GM23248 (cell line): ENCODE measurements around the gene TBC1D22A. TPM values are rescaled to one million over a fixed set of nuclear protein-coding genes. Genes with fewer than 3 reads are reported as not detected.

ENCODE experiments used
- DNase-seq: peaks from one replicate; pipeline ENCODE4 v3.0.0-alpha.2; 2015
- H2AFZ ChIP-seq: fragments of 200-600 bp; sonication (generic); 2 replicates; pipeline ENCODE4 v1.6.1; 2016; ENCODE audit warnings: antibody characterized with exemption
- H3F3A ChIP-seq: fragments of 200-600 bp; sonication (generic); 2 replicates; pipeline ENCODE4 v1.6.1; 2016; ENCODE audit warnings: mild to moderate bottlenecking, antibody characterized with exemption, mixed run types; ENCODE audit not compliant: insufficient read depth
- H3K27ac ChIP-seq: fragments of 200-600 bp; sonication (generic); 2 replicates; pipeline ENCODE4 v1.5.1; 2016; ENCODE audit warnings: mild to moderate bottlenecking
- H3K27me3 ChIP-seq: fragments of 200-600 bp; sonication (generic); replicated peaks from 2 replicates; pipeline ENCODE4 v1.6.1; 2016; ENCODE audit warnings: mild to moderate bottlenecking; ENCODE audit not compliant: insufficient read depth
- H3K36me3 ChIP-seq: fragments of 200-600 bp; sonication (generic); 2 replicates; pipeline ENCODE4 v1.6.1; 2016; ENCODE audit warnings: low read depth, mild to moderate bottlenecking
- H3K4me1 ChIP-seq: fragments of 200-600 bp; sonication (generic); 2 replicates; pipeline ENCODE4 v1.6.1; 2016; ENCODE audit warnings: mild to moderate bottlenecking; ENCODE audit not compliant: insufficient read depth
- H3K4me2 ChIP-seq: fragments of 200-600 bp; sonication (generic); one replicate; pipeline ENCODE4 v1.6.1; 2016; ENCODE audit warnings: mild to moderate bottlenecking; ENCODE audit not compliant: unreplicated experiment
- H3K4me3 ChIP-seq: fragments of 200-600 bp; sonication (generic); 2 replicates; pipeline ENCODE4 v1.5.1; 2016; ENCODE audit warnings: mild to moderate bottlenecking
- H3K79me2 ChIP-seq: fragments of 200-600 bp; sonication (generic); 2 replicates; pipeline ENCODE4 v1.6.1; 2016; ENCODE audit warnings: mild to moderate bottlenecking; ENCODE audit not compliant: insufficient read depth
- H3K9ac ChIP-seq: fragments of 200-600 bp; sonication (generic); 2 replicates; pipeline ENCODE4 v1.6.1; 2016; ENCODE audit warnings: mild to moderate bottlenecking
- H3K9me2 ChIP-seq: fragments of 200-600 bp; sonication (generic); 2 replicates; pipeline ENCODE4 v1.6.1; 2016; ENCODE audit warnings: mixed run types, mild to moderate bottlenecking, moderate library complexity; ENCODE audit not compliant: insufficient read depth
- H3K9me3 ChIP-seq: fragments of 200-600 bp; sonication (generic); one replicate; pipeline ENCODE4 v1.6.1; 2017; ENCODE audit warnings: low read depth
- H4K20me1 ChIP-seq: fragments of 200-600 bp; sonication (generic); 2 replicates; pipeline ENCODE4 v1.6.0; 2016; ENCODE audit not compliant: insufficient read depth
- EZH2 ChIP-seq: fragments of 200-600 bp; sonication (generic); IDR thresholded peaks from 2 replicates; pipeline ENCODE4 v1.6.1; 2018; ENCODE audit warnings: antibody characterized with exemption, mild to moderate bottlenecking; ENCODE audit not compliant: insufficient read depth, poor library complexity, severe bottlenecking
- EZH2phosphoT487 ChIP-seq: fragments of 200-600 bp; sonication (generic); IDR thresholded peaks from 2 replicates; pipeline ENCODE4 v1.6.1; 2018; ENCODE audit warnings: antibody characterized with exemption, moderate library complexity, mild to moderate bottlenecking, low read depth; ENCODE audit not compliant: insufficient read depth
- WGBS, 2 experiments: methylation state at CpG; one replicate each; pipeline ENCODE4 v1.1.6; 2015 to 2017; ENCODE audit warnings: low lambda C conversion rate in 2 of 2, low coverage in 1 of 2; ENCODE audit errors: missing lambda C conversion rate in 2 of 2; 5-methylcytosine and 5-hydroxymethylcytosine counted together
- in situ Hi-C: fragments of 300-500 bp; cut with MboI; formaldehyde crosslinking; loops from 2 replicates; pipeline ENCODE4 v1.15.0; 2020
- polyA plus RNA-seq: library from polyadenylated mRNA; unstranded; fragments of >200 nt; fragmentation: Nextera tagmentation; extraction: Ambion mirVana; gene quantifications from 2 replicates; pipeline ENCODE4 v1.2.1, GENCODE V29; 2016
- total RNA-seq: library from RNA; depleted of rRNA; stranded (reverse); fragments of >200 nt; shearing (Covaris generic); gene quantifications from 2 replicates; pipeline ENCODE4 v1.2.3, GENCODE V29; 2014

The TBC1D22A gene
- total and polyA plus RNA-seq, 2 experiments from 2014 or later = 12.3 to 16.9 TPM

DNA sequence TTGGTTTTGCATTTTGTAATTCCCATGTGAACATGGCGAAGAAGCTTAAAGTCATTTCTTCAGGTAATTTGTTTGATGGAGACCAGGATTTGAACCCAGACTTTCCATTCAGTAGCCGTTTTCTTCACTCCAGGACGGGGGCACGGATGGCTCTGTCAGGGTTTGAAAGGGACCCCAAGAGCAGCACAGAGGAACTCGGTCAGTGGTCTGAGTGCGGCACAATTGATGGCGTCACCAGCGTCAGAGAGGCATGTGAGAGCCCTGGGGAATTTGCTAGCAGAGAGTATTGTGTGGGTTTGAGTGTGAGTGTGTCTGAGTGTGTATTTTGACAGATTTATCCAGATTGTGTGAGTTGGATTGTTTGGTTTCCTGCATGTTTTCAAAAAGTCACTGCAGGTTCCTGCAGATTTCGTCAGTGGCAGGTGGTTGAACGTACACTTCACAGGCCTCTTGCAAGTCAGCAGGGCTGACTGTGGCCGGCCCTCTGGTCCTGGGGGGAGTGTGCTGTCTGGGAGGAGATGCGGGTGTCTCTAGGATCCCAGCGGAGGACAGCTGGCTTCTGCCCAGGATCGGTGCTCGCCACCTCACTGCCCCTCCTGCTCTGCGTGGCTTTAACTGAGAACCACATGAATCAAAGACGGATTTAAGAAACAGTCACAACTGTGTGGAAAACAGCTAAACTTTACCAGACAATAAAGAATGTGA is 199.3 kb downstream of the TBC1D22A start:
- no peaks in the 10 kb centered on the region for H4K20me1 ChIP-seq
- H3F3A ChIP-seq = no peaks in the 10 kb centered on the region
- no peak overlapping the region for H3K27ac ChIP-seq
- no peaks in the 10 kb centered on the region for H3K4me1 ChIP-seq
- H3K9me2 ChIP-seq = no peaks in the 10 kb centered on the region
- H3K79me2 ChIP-seq = no peaks in the 10 kb centered on the region
- no peak for DNase-seq
- H2AFZ ChIP-seq = no peak overlapping the region
- H3K9me3 ChIP-seq = no peaks in the 10 kb centered on the region
- H3K4me3 ChIP-seq = no peak overlapping the region
- H3K4me2 ChIP-seq = no peak overlapping the region
- H3K9ac ChIP-seq = no peak overlapping the region
- no peak for TF ChIP-seq EZH2
- TF ChIP-seq EZH2phosphoT487 = no peak
- no peaks in the 10 kb centered on the region for H3K36me3 ChIP-seq
- no peaks in the 10 kb centered on the region for H3K27me3 ChIP-seq
- in situ Hi-C loops = no loop called here
- 85 to 87% methylated on average over 17 of the region's 17 CpGs for WGBS, 2 experiments

DNA sequence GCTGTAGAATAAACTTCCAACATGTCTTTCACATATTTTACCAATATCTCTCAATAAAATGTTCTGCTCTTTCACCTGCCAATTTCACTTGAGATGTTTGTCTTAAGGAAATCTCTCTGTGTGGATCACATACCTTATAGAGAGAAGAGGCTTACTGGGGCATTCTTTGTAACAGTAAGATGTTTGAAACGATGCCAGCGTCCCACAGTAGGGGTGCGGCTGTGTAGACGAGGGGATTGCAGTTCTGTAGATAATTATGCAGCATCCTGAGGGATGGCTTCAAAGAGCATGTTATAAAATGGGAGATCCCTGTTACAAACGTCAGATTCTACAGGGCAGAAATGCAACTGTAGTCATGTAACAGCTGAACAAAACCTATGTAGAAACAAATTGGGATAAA is 200.0 kb downstream of the TBC1D22A start:
- no peaks in the 10 kb centered on the region for H3K36me3 ChIP-seq
- no peaks in the 10 kb centered on the region for H3K79me2 ChIP-seq
- WGBS, 2 experiments = 53 to 56% methylated on average over 5 of the region's 5 CpGs
- H3K4me2 ChIP-seq = no peak overlapping the region
- H3K27me3 ChIP-seq = no peaks in the 10 kb centered on the region
- no peaks in the 10 kb centered on the region for H3K4me1 ChIP-seq
- H4K20me1 ChIP-seq = no peaks in the 10 kb centered on the region
- no peak for DNase-seq
- H2AFZ ChIP-seq = no peak overlapping the region
- in situ Hi-C loops = no loop called here
- H3K9me3 ChIP-seq = no peaks in the 10 kb centered on the region
- no peak overlapping the region for H3K9ac ChIP-seq
- no peaks in the 10 kb centered on the region for H3F3A ChIP-seq
- no peak for TF ChIP-seq EZH2
- TF ChIP-seq EZH2phosphoT487 = no peak
- no peaks in the 10 kb centered on the region for H3K9me2 ChIP-seq
- no peak overlapping the region for H3K4me3 ChIP-seq
- H3K27ac ChIP-seq = no peak overlapping the region

DNA sequence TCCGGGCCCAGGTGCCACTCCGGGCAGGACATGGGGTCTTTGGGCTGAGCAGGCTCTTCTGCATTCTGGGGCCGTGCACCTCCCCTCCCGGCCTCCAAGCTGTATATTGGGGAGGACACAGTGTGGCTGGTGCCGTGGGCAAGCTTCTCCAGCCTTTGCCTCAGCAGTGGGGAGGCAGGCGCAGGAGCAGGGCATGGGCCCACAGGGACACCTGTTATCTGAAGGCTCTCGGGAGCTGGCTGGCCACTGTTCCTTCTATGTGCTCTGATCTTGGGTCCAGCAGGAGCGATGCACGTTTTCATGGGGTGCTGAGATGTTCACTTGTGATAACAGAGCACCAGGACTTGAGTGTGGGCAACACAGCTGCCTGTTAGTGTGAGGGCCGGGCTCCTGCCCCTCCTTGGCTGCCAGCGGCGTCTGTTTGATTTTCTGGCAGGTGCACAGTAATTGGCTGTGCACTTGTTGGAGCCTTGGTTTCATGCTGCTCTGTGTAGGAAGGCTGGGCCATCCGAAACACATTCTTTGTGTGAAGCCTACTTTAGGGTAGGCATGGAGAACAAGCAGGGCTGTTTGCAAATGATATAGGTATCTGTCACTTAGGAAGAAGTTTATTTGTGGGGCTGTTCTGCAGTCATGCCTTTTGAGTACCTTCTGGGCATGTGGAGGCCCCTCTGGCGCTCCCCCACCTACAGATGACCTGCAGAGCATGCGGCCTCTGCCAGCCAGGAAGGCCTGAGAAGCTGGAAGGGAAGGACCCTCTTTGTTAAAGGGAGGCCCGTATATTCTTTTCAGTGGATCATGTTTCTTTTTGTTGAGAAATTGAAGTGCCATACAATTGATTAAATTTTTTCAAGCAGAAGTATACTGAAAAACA is 201.5 kb downstream of the TBC1D22A start:
- H3K4me3 ChIP-seq = no peak overlapping the region
- H3K9ac ChIP-seq = no peak overlapping the region
- no peak overlapping the region for H2AFZ ChIP-seq
- TF ChIP-seq EZH2 = no peak
- no peak for TF ChIP-seq EZH2phosphoT487
- H3K4me1 ChIP-seq = no peaks in the 10 kb centered on the region
- no peaks in the 10 kb centered on the region for H3K79me2 ChIP-seq
- no peaks in the 10 kb centered on the region for H3F3A ChIP-seq
- H3K9me3 ChIP-seq = no peaks in the 10 kb centered on the region
- H3K36me3 ChIP-seq = no peaks in the 10 kb centered on the region
- H3K4me2 ChIP-seq = no peak overlapping the region
- WGBS, 2 experiments = 91 to 93% methylated on average over 16 of the region's 16 CpGs
- in situ Hi-C loops = no loop called here
- DNase-seq = no peak
- no peaks in the 10 kb centered on the region for H3K9me2 ChIP-seq
- H3K27ac ChIP-seq = no peak overlapping the region
- H4K20me1 ChIP-seq = no peaks in the 10 kb centered on the region
- H3K27me3 ChIP-seq = no peaks in the 10 kb centered on the region

DNA sequence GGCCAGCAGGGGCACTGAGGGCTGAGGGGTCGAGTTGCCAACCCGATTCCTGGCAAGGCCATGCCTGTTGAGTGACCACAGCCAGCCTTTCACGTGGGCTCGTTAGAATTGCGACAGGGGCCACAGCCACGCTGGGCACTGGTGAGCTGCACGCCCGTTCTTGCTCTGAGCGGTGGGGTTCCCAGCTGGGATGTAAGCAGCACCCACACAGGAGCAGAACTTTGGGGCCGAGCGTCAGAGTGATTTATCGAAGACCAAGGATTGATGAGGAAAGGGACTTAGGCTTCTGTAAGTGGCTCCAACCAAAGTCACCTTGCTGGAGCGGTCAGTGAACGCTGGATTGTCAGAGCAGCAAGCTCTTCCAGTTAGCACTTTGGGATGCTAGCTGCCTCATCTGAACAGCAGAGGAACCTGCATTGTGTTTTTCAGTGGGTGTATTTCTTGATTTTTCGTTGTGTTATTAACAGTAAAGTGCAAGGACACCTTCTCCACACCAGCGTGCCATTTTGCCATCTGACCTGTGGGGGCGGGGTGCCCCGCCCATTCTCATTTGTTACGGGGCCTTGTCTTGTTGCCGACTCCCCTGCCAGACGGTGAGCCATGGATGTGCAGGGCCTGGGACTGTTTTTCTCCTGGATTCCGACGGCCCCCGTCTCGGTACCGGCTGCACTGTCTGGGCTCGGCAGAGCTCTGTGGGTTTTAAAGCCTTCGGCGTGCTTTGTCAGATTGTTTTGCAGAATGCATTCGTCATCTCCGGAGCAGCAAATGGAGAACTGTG is 202.5 kb downstream of the TBC1D22A start:
- H3K4me2 ChIP-seq = no peak overlapping the region
- H3K4me3 ChIP-seq = no peak overlapping the region
- no peak overlapping the region for H2AFZ ChIP-seq
- in situ Hi-C loops = no loop called here
- H3K79me2 ChIP-seq = no peaks in the 10 kb centered on the region
- no peak overlapping the region for H3K9ac ChIP-seq
- no peaks in the 10 kb centered on the region for H3F3A ChIP-seq
- no peaks in the 10 kb centered on the region for H4K20me1 ChIP-seq
- no peaks in the 10 kb centered on the region for H3K9me2 ChIP-seq
- H3K27ac ChIP-seq = no peak overlapping the region
- H3K9me3 ChIP-seq = no peaks in the 10 kb centered on the region
- WGBS, 2 experiments = 91 to 93% methylated on average over 30 to 31 of the region's 31 CpGs
- H3K36me3 ChIP-seq = no peaks in the 10 kb centered on the region
- no peaks in the 10 kb centered on the region for H3K27me3 ChIP-seq
- H3K4me1 ChIP-seq = no peaks in the 10 kb centered on the region
- TF ChIP-seq EZH2phosphoT487 (no peak), EZH2 (no peak)
- DNase-seq = no peak
